ENCODE results near the gene INPPL1. TPM values are rescaled to one million over a fixed set of nuclear protein-coding genes. Genes with fewer than 3 reads are reported as not detected.
A peak's percentile ranks its signal among the peaks of the same experiment; 100 is the strongest.

The INPPL1 gene
- total RNA-seq, 2 donors from 2014 or later, result 68.8 to 84.5 TPM

- Histone ChIP-seq H3K27ac (peak overlapping the region in 1 of 2 donors; percentile 53), H3K9me3 (no peaks in the 10 kb centered on the region), H3K27me3 (no peaks in the 10 kb centered on the region), H3K4me1 (peaks cover 0 to 24% of the 10 kb centered on the region in 2 donors), H3K36me3 (peaks cover 85% of the 10 kb centered on the region), H3K4me3 (no peak overlapping the region)
- no peak for DNase-seq (ENCODE audit: low spot score)
- TF ChIP-seq CTCF (IDR thresholded peaks at IDR 0.05), result no peak
Measured at GRCh38 chr11:72230764-72231365, 6.3 kb downstream of the INPPL1 start.

GRCh38 chr11:72231396-72232259, 7.1 kb downstream of the INPPL1 start:
- no peak for DNase-seq (ENCODE audit: low spot score)
- no peaks in the 10 kb centered on the region for H3K27me3 ChIP-seq
- no peak for TF ChIP-seq CTCF (IDR thresholded peaks at IDR 0.05)
- no peaks in the 10 kb centered on the region for H3K9me3 ChIP-seq
- no peak overlapping the region for H3K4me3 ChIP-seq
- peaks cover 0 to 17% of the 10 kb centered on the region in 2 donors for H3K4me1 ChIP-seq
- peak overlapping the region in 1 of 2 donors; percentile 53 for H3K27ac ChIP-seq
- H3K36me3 ChIP-seq, result peaks cover 91% of the 10 kb centered on the region

DNA sequence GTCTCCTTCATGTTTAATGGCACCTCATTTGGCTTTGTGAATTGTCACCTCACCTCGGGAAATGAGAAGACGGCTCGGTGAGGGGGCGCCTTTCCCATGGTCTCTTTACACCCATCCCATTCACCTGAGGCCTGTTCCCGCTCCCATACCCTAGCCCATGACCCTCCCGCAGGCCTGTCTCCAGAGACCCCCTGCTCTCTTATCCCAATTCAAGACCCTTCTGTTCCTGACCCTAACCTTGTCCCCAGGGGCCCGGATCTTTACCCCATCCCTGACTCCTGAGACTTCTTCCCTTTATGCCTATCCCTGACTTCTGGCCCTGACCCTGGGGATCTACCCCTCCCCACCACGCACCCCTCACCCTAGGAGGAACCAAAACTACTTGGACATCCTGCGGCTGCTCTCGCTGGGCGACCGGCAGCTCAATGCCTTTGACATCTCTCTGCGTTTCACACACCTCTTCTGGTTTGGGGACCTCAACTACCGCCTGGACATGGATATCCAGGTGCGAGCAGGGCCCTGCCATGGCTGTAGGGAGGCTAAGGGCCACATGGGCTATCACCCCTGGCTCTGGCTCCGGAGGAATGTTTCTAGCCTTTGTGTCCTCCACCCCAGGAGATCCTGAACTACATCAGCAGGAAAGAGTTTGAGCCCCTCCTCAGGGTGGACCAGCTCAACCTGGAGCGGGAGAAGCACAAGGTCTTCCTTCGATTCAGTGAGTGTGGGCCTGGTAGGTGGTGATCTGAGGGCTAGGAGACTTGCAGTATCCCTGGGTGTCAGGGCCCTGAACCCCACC, 7.9 kb downstream of the INPPL1 start:
- Histone ChIP-seq H3K27ac (no peak overlapping the region), H3K4me3 (no peak overlapping the region), H3K36me3 (peaks cover 98% of the 10 kb centered on the region), H3K9me3 (no peaks in the 10 kb centered on the region), H3K4me1 (peaks cover 0 to 14% of the 10 kb centered on the region in 2 donors), H3K27me3 (no peaks in the 10 kb centered on the region)
- DNase-seq (ENCODE audit: low spot score), result no peak
- TF ChIP-seq CTCF (IDR thresholded peaks at IDR 0.05), result no peak

DNA sequence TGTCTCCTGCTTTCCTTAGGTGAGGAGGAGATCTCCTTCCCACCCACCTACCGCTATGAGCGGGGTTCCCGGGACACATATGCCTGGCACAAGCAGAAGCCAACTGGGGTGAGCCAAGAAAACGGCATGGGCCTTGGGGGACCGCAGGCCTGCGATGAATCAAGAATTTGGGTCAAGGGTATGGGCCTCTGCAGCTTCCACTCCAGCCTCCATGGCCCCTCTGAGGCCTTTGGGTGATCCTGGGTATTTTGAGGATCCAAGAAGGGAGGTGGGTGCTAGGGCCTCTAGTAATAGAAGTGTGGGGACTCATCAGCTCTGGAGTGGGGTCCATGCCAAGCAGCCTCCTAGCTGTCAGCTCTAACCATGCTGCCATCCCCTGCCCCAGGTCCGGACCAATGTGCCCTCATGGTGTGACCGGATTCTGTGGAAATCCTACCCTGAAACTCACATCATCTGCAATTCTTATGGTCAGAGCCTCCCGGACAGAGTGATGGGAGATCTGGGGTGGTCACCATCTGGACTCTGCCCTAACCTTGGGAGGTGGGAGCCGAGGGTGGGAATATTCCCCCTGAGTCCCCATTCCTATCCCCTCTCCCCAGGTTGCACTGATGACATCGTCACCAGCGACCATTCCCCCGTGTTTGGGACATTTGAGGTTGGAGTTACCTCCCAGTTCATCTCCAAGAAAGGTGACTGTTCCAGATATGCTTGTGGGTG, 8.6 kb downstream of the INPPL1 start:
- no peak overlapping the region for H3K4me3 ChIP-seq
- peaks cover 94% of the 10 kb centered on the region for H3K36me3 ChIP-seq
- H3K27ac ChIP-seq, result no peak overlapping the region
- TF ChIP-seq CTCF (IDR thresholded peaks at IDR 0.05), result no peak
- no peaks in the 10 kb centered on the region for H3K9me3 ChIP-seq
- peaks cover 0 to 12% of the 10 kb centered on the region in 2 donors for H3K4me1 ChIP-seq
- H3K27me3 ChIP-seq, result no peaks in the 10 kb centered on the region
- no peak for DNase-seq (ENCODE audit: low spot score)

DNA sequence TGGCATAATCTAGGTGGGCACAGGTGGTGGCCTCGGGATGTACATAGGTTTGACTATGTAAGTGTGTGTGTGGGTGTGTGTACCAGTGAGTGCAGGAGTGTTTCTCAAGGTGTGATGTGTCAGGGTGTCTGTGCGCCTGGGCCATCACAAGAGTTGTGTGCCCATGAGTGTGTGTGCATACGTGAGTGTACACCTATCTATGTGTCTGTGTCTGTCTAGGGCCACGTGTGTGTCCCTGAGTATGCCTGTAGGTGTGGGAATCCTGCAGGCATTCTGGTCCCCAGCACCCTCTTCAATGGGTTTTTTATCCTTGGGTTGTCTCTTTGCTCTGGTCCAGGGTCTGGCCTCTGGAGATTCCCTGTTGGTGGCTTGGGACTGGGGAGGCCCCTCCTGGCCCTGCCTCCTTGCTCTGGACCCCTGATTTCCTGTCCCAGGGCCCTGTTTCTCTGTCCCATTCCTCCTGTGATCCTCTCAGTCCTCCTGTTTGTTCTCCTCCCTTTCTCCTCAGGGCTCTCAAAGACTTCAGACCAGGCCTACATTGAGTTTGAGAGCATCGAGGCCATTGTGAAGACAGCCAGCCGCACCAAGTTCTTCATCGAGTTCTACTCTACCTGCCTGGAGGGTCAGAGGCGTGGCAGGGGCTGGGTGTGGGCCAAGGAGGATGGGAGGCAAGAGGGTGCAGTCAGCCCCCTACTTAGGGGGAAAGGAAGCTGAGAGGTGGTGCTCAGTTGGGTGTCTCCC, 9.4 kb downstream of the INPPL1 start:
- no peaks in the 10 kb centered on the region for H3K27me3 ChIP-seq
- no peak for TF ChIP-seq CTCF (IDR thresholded peaks at IDR 0.05)
- no peaks in the 10 kb centered on the region for H3K9me3 ChIP-seq
- H3K27ac ChIP-seq, result no peak overlapping the region
- no peak for DNase-seq (ENCODE audit: low spot score)
- no peak overlapping the region for H3K4me3 ChIP-seq
- peaks cover 87% of the 10 kb centered on the region for H3K36me3 ChIP-seq
- peaks cover 0 to 19% of the 10 kb centered on the region in 2 donors for H3K4me1 ChIP-seq

Data from right atrium auricular region (tissue), 2 donors.